Activated naive CD4-positive, alpha-beta T cell treated with anti-CD3 and anti-CD28 coated beads, Interleukin-2, amount 10 ng/mL, durations not matched to agents 7 days and 5 days (primary cell): ENCODE data around the gene CADM1.

Source experiments
- CTCF ChIA-PET: fragments of 350-600 bp; sonication (Branson Sonifier 250); formaldehyde crosslinking; loops from one replicate; lab custom pipeline; 2021; ENCODE audit warnings: antibody characterized with exemption; lab: Charles Lee
- DNase-seq: peaks from one replicate; pipeline ENCODE4 v3.0.0-alpha.2; 2020
- H3K27ac Mint-ChIP-seq: one replicate; pipeline ENCODE4 v1.8.0; 2021; ENCODE audit warnings: mild to moderate bottlenecking, moderate library complexity, mixed read lengths
- H3K27me3 Mint-ChIP-seq: one replicate; pipeline ENCODE4 v1.8.0; 2021; ENCODE audit warnings: mild to moderate bottlenecking, mixed read lengths
- H3K36me3 Mint-ChIP-seq: one replicate; pipeline ENCODE4 v1.8.0; 2021; ENCODE audit warnings: mixed read lengths
- H3K4me1 Mint-ChIP-seq: one replicate; pipeline ENCODE4 v1.8.0; 2021; ENCODE audit warnings: mixed read lengths
- H3K4me3 Mint-ChIP-seq: one replicate; pipeline ENCODE4 v1.8.0; 2021; ENCODE audit warnings: mild to moderate bottlenecking, moderate library complexity, mixed read lengths
- H3K9me3 Mint-ChIP-seq: one replicate; pipeline ENCODE4 v1.8.0; 2021; ENCODE audit warnings: mixed read lengths

The CADM1 gene

GRCh38 chr11:115425816-115426215 lies 78.4 kb downstream of the CADM1 start:
- no peaks in the 10 kb centered on the region for H3K9me3 Mint-ChIP-seq
- no peaks in the 10 kb centered on the region for H3K4me1 Mint-ChIP-seq
- H3K27me3 Mint-ChIP-seq = no peaks in the 10 kb centered on the region
- CTCF ChIA-PET = no interaction called here
- H3K27ac Mint-ChIP-seq = no peak overlapping the region
- no peak for DNase-seq
- H3K4me3 Mint-ChIP-seq = no peak overlapping the region
- no peaks in the 10 kb centered on the region for H3K36me3 Mint-ChIP-seq

- CTCF ChIA-PET = no interaction called here
- no peak overlapping the region for H3K4me3 Mint-ChIP-seq
- H3K36me3 Mint-ChIP-seq = no peaks in the 10 kb centered on the region
- no peak for DNase-seq
- H3K27me3 Mint-ChIP-seq = no peaks in the 10 kb centered on the region
- no peaks in the 10 kb centered on the region for H3K9me3 Mint-ChIP-seq
- no peak overlapping the region for H3K27ac Mint-ChIP-seq
- H3K4me1 Mint-ChIP-seq = no peaks in the 10 kb centered on the region
Observed at GRCh38 chr11:115425250-115425649, 79.0 kb downstream of the CADM1 start.

- CTCF ChIA-PET = no interaction called here
- H3K9me3 Mint-ChIP-seq = no peaks in the 10 kb centered on the region
- H3K27me3 Mint-ChIP-seq = no peaks in the 10 kb centered on the region
- no peak overlapping the region for H3K4me3 Mint-ChIP-seq
- H3K4me1 Mint-ChIP-seq = no peaks in the 10 kb centered on the region
- H3K27ac Mint-ChIP-seq = no peak overlapping the region
- H3K36me3 Mint-ChIP-seq = no peaks in the 10 kb centered on the region
- no peak for DNase-seq
Observed at GRCh38 chr11:115423728-115424459, 80.3 kb downstream of the CADM1 start.

- no peaks in the 10 kb centered on the region for H3K36me3 Mint-ChIP-seq
- no peak for DNase-seq
- CTCF ChIA-PET = no interaction called here
- H3K27ac Mint-ChIP-seq = no peak overlapping the region
- no peaks in the 10 kb centered on the region for H3K27me3 Mint-ChIP-seq
- no peaks in the 10 kb centered on the region for H3K9me3 Mint-ChIP-seq
- no peak overlapping the region for H3K4me3 Mint-ChIP-seq
- H3K4me1 Mint-ChIP-seq = no peaks in the 10 kb centered on the region
Observed at GRCh38 chr11:115421992-115422689, 82.1 kb downstream of the CADM1 start.

GRCh38 chr11:115421352-115421991 lies 82.7 kb downstream of the CADM1 start:
- no peaks in the 10 kb centered on the region for H3K4me1 Mint-ChIP-seq
- H3K9me3 Mint-ChIP-seq = no peaks in the 10 kb centered on the region
- CTCF ChIA-PET = no interaction called here
- DNase-seq = no peak
- no peak overlapping the region for H3K4me3 Mint-ChIP-seq
- no peaks in the 10 kb centered on the region for H3K27me3 Mint-ChIP-seq
- no peaks in the 10 kb centered on the region for H3K36me3 Mint-ChIP-seq
- H3K27ac Mint-ChIP-seq = no peak overlapping the region

GRCh38 chr11:115420505-115420904 lies 83.7 kb downstream of the CADM1 start:
- Mint-ChIP-seq H3K36me3 (no peaks in the 10 kb centered on the region), H3K4me1 (no peaks in the 10 kb centered on the region), H3K4me3 (no peak overlapping the region), H3K9me3 (no peaks in the 10 kb centered on the region), H3K27me3 (no peaks in the 10 kb centered on the region), H3K27ac (no peak overlapping the region)
- no peak for DNase-seq
- CTCF ChIA-PET = interaction anchor here (0.9 kb wide), 1 partner anchor 13 kb away, joined by 3 read pairs; no protein-coding TSS in a partner anchor

GRCh38 chr11:115418626-115419025 lies 85.6 kb downstream of the CADM1 start:
- Mint-ChIP-seq H3K4me1 (no peaks in the 10 kb centered on the region), H3K4me3 (no peak overlapping the region), H3K27ac (no peak overlapping the region), H3K36me3 (no peaks in the 10 kb centered on the region), H3K27me3 (no peaks in the 10 kb centered on the region), H3K9me3 (no peaks in the 10 kb centered on the region)
- no peak for DNase-seq
- CTCF ChIA-PET = no interaction called here

GRCh38 chr11:115418081-115418480 lies 86.1 kb downstream of the CADM1 start:
- CTCF ChIA-PET = no interaction called here
- H3K9me3 Mint-ChIP-seq = no peaks in the 10 kb centered on the region
- no peaks in the 10 kb centered on the region for H3K36me3 Mint-ChIP-seq
- DNase-seq = no peak
- H3K4me1 Mint-ChIP-seq = no peaks in the 10 kb centered on the region
- H3K4me3 Mint-ChIP-seq = no peak overlapping the region
- H3K27ac Mint-ChIP-seq = no peak overlapping the region
- H3K27me3 Mint-ChIP-seq = no peaks in the 10 kb centered on the region

- Mint-ChIP-seq H3K27ac (no peak overlapping the region), H3K9me3 (no peaks in the 10 kb centered on the region), H3K4me3 (no peak overlapping the region), H3K27me3 (no peaks in the 10 kb centered on the region), H3K4me1 (no peaks in the 10 kb centered on the region), H3K36me3 (no peaks in the 10 kb centered on the region)
- CTCF ChIA-PET = no interaction called here
- no peak for DNase-seq
Observed at GRCh38 chr11:115411120-115411519, 93.1 kb downstream of the CADM1 start.

- no peak for DNase-seq
- no peak overlapping the region for H3K4me3 Mint-ChIP-seq
- no peaks in the 10 kb centered on the region for H3K36me3 Mint-ChIP-seq
Observed at GRCh38 chr11:115409691-115410220, 94.5 kb downstream of the CADM1 start.

GRCh38 chr11:115409116-115409670 lies 95.0 kb downstream of the CADM1 start:
- H3K27me3 Mint-ChIP-seq = no peaks in the 10 kb centered on the region
- CTCF ChIA-PET = no interaction called here
- H3K36me3 Mint-ChIP-seq = no peaks in the 10 kb centered on the region
- H3K4me1 Mint-ChIP-seq = no peaks in the 10 kb centered on the region
- no peaks in the 10 kb centered on the region for H3K9me3 Mint-ChIP-seq
- DNase-seq = no peak
- no peak overlapping the region for H3K27ac Mint-ChIP-seq
- no peak overlapping the region for H3K4me3 Mint-ChIP-seq

More at GRCh38 chr11:115409691-115410220, 94.5 kb downstream of the CADM1 start:
- H3K9me3 Mint-ChIP-seq = no peaks in the 10 kb centered on the region
- H3K4me1 Mint-ChIP-seq = no peaks in the 10 kb centered on the region
- H3K27ac Mint-ChIP-seq = no peak overlapping the region
- no peaks in the 10 kb centered on the region for H3K27me3 Mint-ChIP-seq
- CTCF ChIA-PET = no interaction called here

- Mint-ChIP-seq H3K4me1 (no peaks in the 10 kb centered on the region), H3K27ac (no peak overlapping the region), H3K9me3 (no peaks in the 10 kb centered on the region), H3K27me3 (no peaks in the 10 kb centered on the region), H3K4me3 (no peak overlapping the region), H3K36me3 (no peaks in the 10 kb centered on the region)
- DNase-seq = no peak
- CTCF ChIA-PET = interaction anchor here (0.6 kb wide), 1 partner anchor 85 kb away, joined by 3 read pairs; no protein-coding TSS in a partner anchor
Observed at GRCh38 chr11:115408036-115408921, 95.9 kb downstream of the CADM1 start.

GRCh38 chr11:115407496-115407895 lies 96.7 kb downstream of the CADM1 start:
- no peak for DNase-seq
- CTCF ChIA-PET = interaction anchor here (0.6 kb wide), 1 partner anchor 84 kb away, joined by 3 read pairs; no protein-coding TSS in a partner anchor
- no peak overlapping the region for H3K4me3 Mint-ChIP-seq
- H3K36me3 Mint-ChIP-seq = no peaks in the 10 kb centered on the region
- no peaks in the 10 kb centered on the region for H3K9me3 Mint-ChIP-seq
- H3K27me3 Mint-ChIP-seq = no peaks in the 10 kb centered on the region
- H3K27ac Mint-ChIP-seq = no peak overlapping the region
- H3K4me1 Mint-ChIP-seq = no peaks in the 10 kb centered on the region
